MCF 10A (cell line): ENCODE data around the gene KLHL17. TPM values are rescaled to one million over a fixed set of nuclear protein-coding genes. Genes with fewer than 3 reads are reported as not detected.

Source experiments
- BruUV-seq: library from RNA; stranded (reverse); fragments of 400-500 nt; replicated peaks from 2 replicates; lab custom pipeline; 2021; lab: Mats Ljungman, UMichigan
- CTCF ChIA-PET: fragments of 300-600 bp; sonication (Branson Sonifier 250); formaldehyde crosslinking; extraction: SDS; loops from one replicate; lab custom pipeline; 2021; ENCODE audit warnings: antibody characterized with exemption, inconsistent platforms; lab: Yijun Ruan, JAX
- POLR2A ChIA-PET: fragments of 300-600, 350-650 bp; sonication (Branson Sonifier 250); formaldehyde crosslinking; extraction: SDS; loops from one replicate; lab custom pipeline; 2020; ENCODE audit warnings: antibody characterized with exemption, inconsistent platforms; lab: Yijun Ruan, JAX
- DNase-seq: peaks from one replicate; pipeline ENCODE4 v3.0.0-alpha.2; 2018; ENCODE audit not compliant: unreplicated experiment
- H3K27ac Mint-ChIP-seq: one replicate; pipeline ENCODE4 v1.8.0; 2022; ENCODE audit warnings: mild to moderate bottlenecking, low read depth, mixed read lengths; ENCODE audit not compliant: unreplicated experiment
- H3K27me3 Mint-ChIP-seq: one replicate; pipeline ENCODE4 v1.8.0; 2022; ENCODE audit warnings: mixed read lengths; ENCODE audit not compliant: insufficient read depth, unreplicated experiment
- H3K36me3 Mint-ChIP-seq: one replicate; pipeline ENCODE4 v1.8.0; 2022; ENCODE audit warnings: mild to moderate bottlenecking, moderate library complexity, mixed read lengths; ENCODE audit not compliant: insufficient read depth, unreplicated experiment
- H3K4me1 Mint-ChIP-seq: one replicate; pipeline ENCODE4 v1.8.0; 2022; ENCODE audit warnings: mixed read lengths; ENCODE audit not compliant: insufficient read depth, unreplicated experiment
- H3K4me3 Mint-ChIP-seq: one replicate; pipeline ENCODE4 v1.8.0; 2022; ENCODE audit warnings: mild to moderate bottlenecking, moderate library complexity, mixed read lengths; ENCODE audit not compliant: unreplicated experiment
- H3K9me3 Mint-ChIP-seq: one replicate; pipeline ENCODE4 v1.8.0; 2022; ENCODE audit warnings: mixed read lengths; ENCODE audit not compliant: unreplicated experiment
- intact Hi-C: fragments of 100-400 bp; cut with micrococcal nuclease; formaldehyde crosslinking; loops from 2 replicates; pipeline ENCODE4 v1.14.1; 2022
- total RNA-seq: library from RNA; stranded (reverse); gene quantifications from 2 replicates; pipeline ENCODE4 v1.2.3, GENCODE V29; 2022
- TF ChIP-seq, protein P1 (sequence below): fragments of 200-600 bp; IDR thresholded peaks from one replicate; pipeline ENCODE4 v1.8.0; 2022; ENCODE audit warnings: antibody characterized with exemption, mild to moderate bottlenecking; ENCODE audit not compliant: unreplicated experiment

The KLHL17 gene
- total RNA-seq, 1 experiment from 2014 or later, result 15.1 TPM

GRCh38 chr1:917466-918091, 42.8 kb upstream of the KLHL17 start:
- CTCF ChIA-PET, result no interaction called here
- intact Hi-C loops, result no loop called here
- no peak overlapping the region for H3K4me3 Mint-ChIP-seq
- POLR2A ChIA-PET, result no interaction called here
- no peak overlapping the region for H3K27ac Mint-ChIP-seq
- peaks cover 74% of the 10 kb centered on the region for H3K27me3 Mint-ChIP-seq
- H3K4me1 Mint-ChIP-seq, result peaks cover 13% of the 10 kb centered on the region
- TF ChIP-seq, protein P1, sequence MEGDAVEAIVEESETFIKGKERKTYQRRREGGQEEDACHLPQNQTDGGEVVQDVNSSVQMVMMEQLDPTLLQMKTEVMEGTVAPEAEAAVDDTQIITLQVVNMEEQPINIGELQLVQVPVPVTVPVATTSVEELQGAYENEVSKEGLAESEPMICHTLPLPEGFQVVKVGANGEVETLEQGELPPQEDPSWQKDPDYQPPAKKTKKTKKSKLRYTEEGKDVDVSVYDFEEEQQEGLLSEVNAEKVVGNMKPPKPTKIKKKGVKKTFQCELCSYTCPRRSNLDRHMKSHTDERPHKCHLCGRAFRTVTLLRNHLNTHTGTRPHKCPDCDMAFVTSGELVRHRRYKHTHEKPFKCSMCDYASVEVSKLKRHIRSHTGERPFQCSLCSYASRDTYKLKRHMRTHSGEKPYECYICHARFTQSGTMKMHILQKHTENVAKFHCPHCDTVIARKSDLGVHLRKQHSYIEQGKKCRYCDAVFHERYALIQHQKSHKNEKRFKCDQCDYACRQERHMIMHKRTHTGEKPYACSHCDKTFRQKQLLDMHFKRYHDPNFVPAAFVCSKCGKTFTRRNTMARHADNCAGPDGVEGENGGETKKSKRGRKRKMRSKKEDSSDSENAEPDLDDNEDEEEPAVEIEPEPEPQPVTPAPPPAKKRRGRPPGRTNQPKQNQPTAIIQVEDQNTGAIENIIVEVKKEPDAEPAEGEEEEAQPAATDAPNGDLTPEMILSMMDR, result no peak
- no peak for DNase-seq
- H3K36me3 Mint-ChIP-seq, result peaks cover 9% of the 10 kb centered on the region
- H3K9me3 Mint-ChIP-seq, result no peaks in the 10 kb centered on the region
- BruUV-seq, result no TSS peak

- BruUV-seq, result no TSS peak
- Mint-ChIP-seq H3K27me3 (peaks cover 71% of the 10 kb centered on the region), H3K4me1 (peaks cover 13% of the 10 kb centered on the region), H3K9me3 (no peaks in the 10 kb centered on the region), H3K36me3 (peaks cover 5% of the 10 kb centered on the region), H3K4me3 (no peak overlapping the region), H3K27ac (no peak overlapping the region)
- DNase-seq, result no peak
- POLR2A ChIA-PET, result no interaction called here
- TF ChIP-seq, protein P1, result no peak
- CTCF ChIA-PET, result no interaction called here
- intact Hi-C loops, result no loop called here
Observed at GRCh38 chr1:918353-918752, 42.0 kb upstream of the KLHL17 start.

- intact Hi-C loops, result no loop called here
- Mint-ChIP-seq H3K4me3 (no peak overlapping the region), H3K27ac (no peak overlapping the region)
Observed at GRCh38 chr1:918843-919242, 41.5 kb upstream of the KLHL17 start.

GRCh38 chr1:919271-919872, 41.0 kb upstream of the KLHL17 start:
- ChIA-PET CTCF (interaction anchor here (0.6 to 1.6 kb wide), 3 partner anchors 14 to 50 kb away, joined by 5 to 8 read pairs (median 6); no protein-coding TSS in a partner anchor), POLR2A (no interaction called here)
- H3K4me1 Mint-ChIP-seq, result peaks cover 13% of the 10 kb centered on the region

More at GRCh38 chr1:918843-919242, 41.5 kb upstream of the KLHL17 start:
- Mint-ChIP-seq H3K4me1 (peaks cover 13% of the 10 kb centered on the region), H3K9me3 (no peaks in the 10 kb centered on the region), H3K27me3 (peaks cover 68% of the 10 kb centered on the region), H3K36me3 (peaks cover 5% of the 10 kb centered on the region)
- POLR2A ChIA-PET, result no interaction called here
- no TSS peak for BruUV-seq
- DNase-seq, result no peak
- CTCF ChIA-PET, result interaction anchor here (0.6 kb wide), 1 partner anchor 49 kb away, joined by 5 read pairs; no protein-coding TSS in a partner anchor
- TF ChIP-seq, protein P1, result no peak

More at GRCh38 chr1:919271-919872, 41.0 kb upstream of the KLHL17 start:
- Mint-ChIP-seq H3K4me3 (no peak overlapping the region), H3K27me3 (peaks cover 66% of the 10 kb centered on the region), H3K27ac (no peak overlapping the region), H3K36me3 (peaks cover 5% of the 10 kb centered on the region), H3K9me3 (no peaks in the 10 kb centered on the region)
- intact Hi-C loops, result no loop called here
- DNase-seq, result no peak
- no TSS peak for BruUV-seq
- TF ChIP-seq, protein P1, result no peak
